HG02870 (cell line): Measurements from ENCODE around the gene SARNP.

Experiments
- ATAC-seq: cut with Tn5 transposase; IDR thresholded peaks from one replicate; pipeline ENCODE4 v1.9.1; 2021; ENCODE audit warnings: mild to moderate bottlenecking, moderate library complexity; ENCODE audit not compliant: unreplicated experiment

The SARNP gene

DNA sequence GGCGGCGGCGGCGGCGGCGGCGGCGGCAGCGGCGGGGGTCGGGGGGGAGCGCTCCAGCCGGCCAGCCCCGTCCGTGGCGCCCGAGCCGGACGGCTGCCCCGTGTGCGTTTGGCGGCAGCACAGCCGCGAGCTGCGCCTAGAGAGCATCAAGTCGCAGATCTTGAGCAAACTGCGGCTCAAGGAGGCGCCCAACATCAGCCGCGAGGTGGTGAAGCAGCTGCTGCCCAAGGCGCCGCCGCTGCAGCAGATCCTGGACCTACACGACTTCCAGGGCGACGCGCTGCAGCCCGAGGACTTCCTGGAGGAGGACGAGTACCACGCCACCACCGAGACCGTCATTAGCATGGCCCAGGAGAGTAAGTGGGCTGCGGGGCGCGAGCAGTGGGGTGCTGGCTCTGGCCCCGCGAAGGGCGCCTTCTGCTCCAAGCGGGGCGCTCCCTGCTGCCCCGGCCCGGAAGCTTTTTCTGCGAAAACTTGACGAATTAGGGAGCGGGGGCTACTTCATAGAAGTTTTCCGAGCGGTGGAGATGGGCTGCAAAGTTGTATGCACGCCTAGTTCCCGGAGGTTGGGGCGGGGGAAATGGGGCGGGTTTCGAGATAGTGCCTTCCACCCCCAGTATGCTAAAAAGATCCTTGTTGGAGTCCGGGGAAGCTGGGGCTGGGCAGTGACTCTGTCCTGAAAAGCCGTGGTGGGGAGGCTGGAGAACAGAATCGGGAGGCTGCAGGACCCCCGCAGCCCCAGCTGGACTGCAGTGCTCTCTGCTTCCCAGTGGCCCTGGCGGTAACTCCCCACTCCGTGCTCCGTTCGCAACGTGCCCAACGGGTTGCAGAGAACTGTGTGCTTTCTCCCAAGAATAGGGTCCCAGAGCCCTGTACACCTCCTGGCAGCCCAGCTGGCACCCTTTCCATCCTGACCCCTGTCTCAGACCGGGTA is 73.9 kb downstream of the SARNP start:
- ATAC-seq: peak; percentile 37

DNA sequence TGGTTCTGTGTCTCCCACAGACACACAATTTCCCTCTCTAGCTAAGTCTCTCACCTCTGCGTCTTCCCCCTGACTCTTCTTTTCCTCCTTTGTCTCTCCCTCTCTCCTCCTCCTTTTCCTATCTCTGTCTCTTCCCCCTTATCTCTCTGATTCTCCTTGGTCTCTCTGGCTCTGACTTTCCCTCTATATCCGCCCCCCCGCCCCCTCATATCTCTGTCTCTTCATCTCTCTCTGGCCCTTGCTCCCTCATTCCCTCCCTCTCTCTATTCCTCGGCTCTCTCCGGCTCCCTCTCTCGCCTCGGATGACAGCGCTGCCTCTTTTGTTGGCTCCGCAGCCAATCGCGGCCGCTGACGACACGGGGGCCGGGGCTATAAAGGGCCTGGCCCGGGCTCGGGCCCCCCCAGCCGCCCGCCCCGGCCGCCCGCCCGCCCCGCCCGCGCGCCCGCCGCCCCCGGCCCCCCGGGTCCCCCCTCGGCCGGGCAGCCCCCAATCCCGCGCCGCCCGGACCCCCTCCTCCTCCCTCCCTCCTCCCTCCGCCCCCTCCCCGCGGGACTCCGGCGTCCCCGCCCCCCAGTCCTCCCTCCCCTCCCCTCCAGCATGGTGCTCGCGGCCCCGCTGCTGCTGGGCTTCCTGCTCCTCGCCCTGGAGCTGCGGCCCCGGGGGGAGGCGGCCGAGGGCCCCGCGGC is 74.7 kb downstream of the SARNP start, which contains the start of gene GDF11:
Gene GDF11 (plus strand): TSS at position 404 of the 687 bp plus-strand sequence. CDS start 195 bp downstream, at position 599.
- peak; percentile 31 for ATAC-seq

DNA sequence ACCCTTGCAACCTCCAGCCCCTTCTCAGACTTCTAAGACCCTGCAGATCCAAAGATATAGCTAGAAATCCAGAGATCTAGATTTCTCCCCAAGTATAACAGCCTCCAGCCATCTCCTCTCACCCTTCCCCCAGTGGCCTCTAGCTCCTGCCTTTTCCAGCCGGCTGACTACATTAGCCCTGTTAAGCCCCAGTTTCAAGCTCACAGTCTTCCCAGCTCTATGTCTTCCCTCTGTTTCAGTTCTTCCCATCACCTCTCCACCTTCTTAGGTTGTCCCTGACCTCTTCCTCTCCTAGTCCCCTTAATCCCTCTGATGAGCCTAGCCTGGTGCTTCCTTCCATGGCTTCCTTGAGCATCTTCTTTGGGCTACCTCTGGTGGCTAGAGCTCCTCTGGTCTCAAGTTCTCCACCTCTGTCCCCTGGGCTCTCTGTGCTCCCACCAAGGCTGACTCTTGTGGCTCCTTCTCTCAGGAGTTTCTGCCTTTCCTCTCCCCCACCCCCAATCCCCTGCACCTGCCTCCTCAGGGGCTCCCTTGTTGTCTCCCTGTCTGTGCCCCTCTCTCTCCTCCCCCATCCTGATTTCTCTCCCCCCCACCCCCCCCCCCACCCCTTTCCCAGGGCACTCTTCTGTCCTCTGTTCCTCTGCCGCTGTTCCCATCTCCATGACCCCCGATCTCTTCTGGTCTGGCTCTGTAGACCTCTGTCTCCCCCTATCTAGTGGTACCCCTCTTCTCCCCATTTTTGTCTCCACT is 75.4 kb downstream of the SARNP start:
- no peak for ATAC-seq

DNA sequence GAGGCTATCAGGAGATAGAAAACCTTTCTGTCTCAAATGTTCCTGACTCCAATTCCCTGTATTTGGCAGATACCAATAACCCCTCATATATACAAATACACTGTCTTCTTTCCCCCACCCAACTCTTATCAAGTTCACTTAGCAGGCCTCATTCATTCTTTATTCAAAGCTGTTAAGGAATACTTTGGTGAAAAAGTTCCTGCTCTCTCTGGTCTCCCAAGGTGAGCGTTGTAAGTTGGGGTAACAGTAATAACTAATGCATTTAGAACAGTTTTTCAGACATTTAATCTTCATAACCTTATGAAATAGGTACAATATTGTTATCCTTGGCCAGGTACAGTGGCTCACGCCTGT is 78.5 kb downstream of the SARNP start:
- ATAC-seq: no peak

DNA sequence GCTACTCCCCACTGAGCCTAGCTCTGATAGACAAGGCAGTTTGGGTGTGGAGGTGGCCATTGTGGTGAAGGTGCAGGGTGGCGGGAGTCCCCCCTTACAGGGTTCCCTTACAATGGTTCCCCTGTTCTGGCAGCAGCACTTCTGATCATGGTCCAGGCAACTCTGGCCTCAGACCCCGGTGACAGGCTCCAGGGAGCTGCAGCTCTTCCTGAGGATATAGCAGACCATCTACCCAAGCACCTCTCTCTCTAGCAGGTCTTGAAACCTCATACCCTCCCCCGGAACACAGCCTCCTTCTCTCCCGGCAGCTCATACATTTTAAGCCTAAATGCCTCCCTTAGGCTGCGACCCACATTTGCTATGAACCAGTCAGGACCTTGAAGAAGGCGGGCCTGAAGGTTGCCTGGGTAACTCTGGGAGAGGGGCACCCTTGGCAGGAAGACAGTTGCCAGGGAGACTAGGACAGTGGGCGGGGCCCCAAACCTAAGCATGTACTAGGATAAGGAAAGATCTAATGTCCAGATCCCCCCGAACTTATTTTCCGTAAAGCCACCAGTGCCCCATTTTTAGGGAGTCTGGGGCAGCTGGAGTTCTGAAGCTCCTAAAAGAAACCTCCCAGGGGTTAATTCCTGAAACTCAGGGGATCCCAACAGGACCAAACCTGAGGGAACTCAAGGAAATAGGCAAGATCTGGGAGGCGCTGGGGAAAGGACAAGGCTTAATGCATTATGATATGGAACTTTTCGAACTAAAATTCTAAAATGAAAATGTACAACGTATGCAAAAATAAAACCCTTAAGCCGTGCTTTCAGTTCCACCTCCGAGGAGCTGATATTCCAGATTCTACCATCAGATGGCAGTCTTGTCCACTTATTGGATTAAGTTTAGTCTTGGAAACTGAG is 79.2 kb downstream of the SARNP start:
- ATAC-seq: peak; percentile 81

DNA sequence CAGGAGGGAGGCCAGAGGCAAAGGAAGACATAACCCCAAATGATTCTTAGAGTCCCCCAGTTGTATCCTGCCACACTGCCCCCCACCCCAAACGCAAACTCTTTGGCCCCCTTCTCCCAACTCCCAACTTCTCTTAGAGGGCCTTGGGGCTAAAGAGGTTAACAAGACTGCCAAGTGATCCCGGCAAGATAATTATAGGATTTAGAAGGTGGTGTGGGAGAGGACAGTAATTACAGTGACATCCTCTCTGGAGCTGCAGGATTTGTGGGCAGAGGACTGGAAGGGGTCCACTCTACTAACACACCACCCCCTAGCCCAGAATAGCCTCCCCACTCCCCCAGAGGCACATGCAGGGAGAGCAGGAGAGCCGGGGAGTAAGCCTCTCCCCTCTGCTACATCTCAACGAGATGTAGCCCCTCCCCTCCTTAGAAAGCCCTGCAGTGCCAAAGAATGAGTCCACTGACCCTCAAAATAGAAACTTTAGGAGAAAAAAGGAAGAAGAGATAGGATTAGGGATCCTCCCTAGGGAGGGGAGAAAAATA is 79.9 kb downstream of the SARNP start:
- no peak for ATAC-seq

DNA sequence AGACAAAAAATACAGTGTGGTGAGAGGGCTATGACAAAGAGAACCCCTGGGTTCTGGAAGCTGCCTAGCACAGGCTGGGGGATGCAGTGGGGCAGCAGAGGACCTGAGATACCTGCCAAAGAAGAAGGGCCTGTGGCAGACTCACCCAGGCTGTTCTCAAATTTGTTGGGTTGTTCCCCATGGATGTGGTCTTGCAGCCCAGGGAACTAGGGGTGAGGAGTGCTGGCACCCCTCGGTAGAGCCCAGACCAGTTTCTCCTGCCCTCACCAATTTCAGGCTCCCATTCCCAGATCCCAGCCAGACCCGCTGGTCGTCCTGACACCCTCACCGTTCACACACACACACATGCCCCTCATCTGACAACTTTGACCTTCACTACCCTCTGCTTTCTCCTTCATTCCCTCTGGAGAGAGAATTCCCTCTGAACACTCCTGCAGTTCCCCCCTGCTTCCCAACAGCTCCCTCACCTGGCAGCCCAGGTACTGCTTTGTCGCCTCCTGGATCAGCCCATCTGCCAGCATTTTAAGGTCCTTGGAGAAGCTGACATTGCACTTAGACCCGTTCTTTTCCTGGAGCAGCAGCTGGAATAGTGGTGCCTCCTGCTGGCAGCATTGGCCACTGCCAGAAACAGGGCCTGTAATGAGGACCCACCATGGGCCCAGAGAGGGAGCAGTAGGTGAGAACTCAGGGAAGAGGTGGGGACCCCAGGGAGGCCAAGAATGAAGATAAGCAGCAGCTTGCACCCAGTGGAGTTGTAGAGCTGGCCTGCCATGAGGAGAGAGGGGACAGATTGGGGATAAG is 80.5 kb downstream of the SARNP start:
- no peak for ATAC-seq

DNA sequence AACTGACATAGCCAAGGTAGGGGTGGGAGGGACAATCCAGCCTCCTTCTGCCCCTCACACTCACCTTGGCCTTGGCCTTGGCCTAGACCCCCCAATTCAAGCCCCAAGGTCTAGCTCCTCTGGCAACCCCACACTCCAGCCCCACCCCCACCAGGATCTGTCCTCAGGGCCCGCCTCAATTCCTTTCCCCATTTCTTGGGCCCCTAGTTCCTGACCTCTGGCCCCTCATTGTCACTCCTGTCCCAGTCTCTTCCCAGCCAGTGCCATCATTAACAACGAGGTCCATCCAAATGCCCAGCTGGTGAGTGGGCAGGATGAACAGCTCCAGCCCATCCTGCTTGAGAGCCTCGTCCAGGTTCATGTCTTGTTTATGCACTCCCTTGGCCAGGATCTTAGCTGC is 81.4 kb downstream of the SARNP start:
- ATAC-seq: no peak

DNA sequence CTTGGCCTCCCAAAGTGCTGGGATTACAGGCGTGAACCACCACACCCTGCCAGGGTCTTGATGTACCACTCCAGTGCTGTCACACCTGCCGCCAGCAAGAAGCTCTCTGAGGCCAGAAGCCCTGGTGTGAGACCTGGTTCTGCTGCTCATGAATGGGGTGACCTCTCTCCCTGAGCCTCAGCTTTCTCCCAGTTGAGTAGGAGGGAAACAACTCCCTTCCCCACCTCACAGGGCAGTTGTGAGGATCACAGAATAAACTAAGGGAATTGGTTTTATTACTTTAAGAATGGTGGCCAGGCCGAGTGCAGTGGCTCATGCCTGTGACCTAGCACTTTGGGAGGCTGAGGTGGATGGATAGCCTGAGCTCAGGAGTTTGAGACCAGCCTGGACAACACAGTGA is 82.9 kb downstream of the SARNP start:
- ATAC-seq: no peak

DNA sequence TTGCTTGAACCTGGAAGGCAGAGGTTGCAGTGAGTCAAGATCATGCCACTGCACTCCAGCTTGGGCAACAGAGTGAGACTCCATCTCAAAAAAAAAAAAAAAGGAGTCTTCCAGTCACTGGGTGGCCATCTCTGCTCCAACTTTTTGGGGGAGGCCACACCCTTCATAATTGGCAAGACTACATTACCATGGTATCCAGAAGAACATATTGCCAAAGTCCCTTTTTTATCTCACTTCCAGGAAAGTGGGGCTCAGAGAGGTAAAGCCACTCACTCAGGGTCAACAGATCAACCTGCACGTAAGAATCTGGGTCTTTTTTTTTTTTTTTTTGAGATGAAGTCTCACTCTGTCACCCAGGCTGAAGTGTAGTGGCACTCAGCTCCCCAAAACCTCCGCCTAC is 83.7 kb downstream of the SARNP start:
- ATAC-seq: no peak

DNA sequence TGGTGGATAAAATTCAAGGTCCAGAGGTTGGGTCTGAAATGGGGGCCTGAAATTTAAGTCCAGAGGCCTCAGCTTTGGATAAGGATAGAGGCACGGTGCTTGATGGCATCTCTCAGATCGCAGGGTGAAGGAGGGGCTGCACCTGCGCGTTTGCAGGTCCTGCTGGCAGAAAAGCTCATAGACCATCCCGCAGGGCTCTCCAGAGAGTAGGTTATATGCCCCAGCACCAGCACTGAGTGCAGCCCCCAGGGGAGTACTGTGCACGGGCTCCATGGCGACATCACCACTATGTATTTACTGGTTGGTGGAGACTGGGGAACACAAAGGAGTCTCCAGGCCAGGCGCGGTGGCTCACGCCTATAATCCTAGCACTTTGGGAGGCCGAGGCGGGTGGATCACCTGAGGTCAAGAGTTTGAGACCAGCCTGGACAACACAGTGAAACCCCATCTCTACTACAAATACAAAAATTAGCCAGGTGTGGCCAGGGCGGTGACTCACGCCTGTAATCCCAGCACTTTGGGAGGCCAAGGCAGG is 84.4 kb downstream of the SARNP start:
- no peak for ATAC-seq

DNA sequence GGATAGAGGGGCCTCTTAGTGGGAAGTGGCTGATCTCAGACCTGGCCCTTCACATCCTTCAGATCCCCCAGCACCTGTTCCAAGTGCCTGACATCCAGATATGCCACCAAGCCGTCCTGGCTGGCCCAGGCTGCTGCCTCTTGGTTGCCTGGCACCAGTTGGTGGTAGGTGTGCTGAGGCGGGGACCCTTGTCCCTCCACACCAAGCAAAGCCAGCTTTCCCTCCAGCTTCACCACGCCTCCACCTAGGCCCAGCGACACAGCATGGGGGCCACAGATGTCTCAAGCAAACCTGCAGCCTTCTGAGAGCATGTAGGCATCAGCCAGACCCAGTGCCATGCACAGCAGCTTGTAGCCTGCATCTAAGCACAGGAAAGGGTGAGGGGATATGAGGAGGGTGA is 85.2 kb downstream of the SARNP start:
- ATAC-seq: no peak

DNA sequence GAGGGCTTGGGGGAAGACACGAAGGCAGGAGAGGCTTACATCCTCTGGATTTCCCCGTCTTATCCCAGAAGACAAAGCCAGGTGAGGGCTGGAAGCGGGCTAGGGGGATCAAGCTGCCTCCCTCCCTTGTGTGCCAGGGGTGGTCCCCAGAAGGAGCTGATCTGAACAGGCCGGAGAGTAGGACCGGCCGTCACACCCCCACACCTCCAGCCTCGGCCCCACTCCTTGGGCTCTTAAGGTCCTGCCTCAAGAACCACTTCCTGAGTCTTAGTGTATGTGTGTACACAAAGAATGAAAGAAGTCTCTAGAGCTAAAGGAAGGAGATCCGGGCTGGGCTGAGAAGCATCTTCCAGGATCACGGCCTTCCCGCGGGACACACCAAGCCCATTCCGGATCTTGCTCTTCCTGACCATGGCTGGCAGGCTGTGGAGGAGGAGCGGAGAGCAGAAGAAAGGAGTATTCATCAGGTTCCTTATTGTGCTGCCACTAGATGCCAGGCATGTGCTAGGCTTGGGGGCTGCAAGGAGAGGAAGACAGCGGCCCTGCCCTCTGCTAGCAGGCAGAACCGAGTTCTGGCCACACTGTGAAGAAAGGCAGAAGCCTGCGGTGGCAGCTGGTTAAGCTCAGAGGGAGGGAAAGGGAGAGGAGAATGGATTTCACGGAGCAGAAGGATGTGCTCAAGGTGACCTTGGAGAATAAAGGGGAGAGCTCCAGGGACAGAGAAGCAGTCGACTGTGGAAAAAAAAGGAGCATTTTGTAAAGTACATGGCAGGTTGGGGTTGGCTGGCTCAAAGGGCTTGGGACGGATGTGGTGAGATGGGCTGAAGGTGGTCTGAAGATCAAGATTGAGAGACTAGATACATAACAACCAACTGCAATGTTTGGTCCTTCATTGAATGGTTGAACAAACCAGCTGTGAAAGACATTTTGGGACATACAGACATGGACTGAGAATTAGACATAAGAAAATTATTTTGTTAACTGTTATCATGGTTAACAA is 87.4 kb downstream of the SARNP start:
- peak; percentile 39 for ATAC-seq

DNA sequence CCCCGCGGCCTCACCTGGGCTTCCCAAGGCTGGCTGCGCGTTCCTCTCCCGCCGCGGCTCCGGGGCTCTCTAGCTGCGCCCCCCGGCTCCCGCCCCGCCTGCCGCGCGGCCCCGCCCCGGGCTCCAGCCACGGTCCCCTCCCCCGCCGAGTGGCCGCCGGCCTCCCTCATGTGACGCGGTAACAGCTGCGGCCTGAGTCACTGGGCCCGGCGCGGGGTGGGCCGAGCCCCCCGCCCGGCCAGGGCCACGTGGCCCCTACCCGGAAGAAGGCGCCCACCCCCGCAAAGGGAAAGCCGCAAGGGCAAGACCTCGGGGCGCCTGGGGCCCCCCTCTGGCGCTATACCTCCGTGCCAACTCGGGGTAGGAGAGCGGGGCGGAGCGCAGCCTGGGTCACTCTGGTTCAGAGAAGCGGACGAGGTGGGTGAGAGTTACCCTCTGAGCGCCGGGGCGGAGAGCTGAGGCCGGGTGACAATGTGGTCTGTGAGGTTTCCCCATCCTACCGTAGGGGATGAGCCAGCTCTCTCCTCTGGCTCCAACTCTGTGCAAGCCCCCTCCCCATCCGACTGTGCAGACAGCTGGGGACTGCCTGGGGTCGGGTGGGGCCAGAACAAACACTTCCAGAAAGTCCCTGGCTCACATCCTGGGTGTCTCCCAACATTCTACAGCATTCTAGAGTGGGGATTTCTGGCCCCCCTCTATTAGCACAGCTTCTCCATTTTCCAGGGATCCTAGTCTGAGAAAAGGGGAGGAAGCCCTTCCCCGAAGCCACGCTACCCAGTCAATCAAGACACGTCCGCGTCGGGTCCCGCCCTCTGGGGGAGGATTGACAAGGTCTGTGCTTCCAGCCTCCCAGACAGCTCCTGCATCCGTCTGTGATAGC is 88.3 kb downstream of the SARNP start, which contains the start of gene CD63:
Gene CD63 (minus strand): TSS at position 71 of the 880 bp plus-strand sequence. CDS start 668 bp downstream, outside the sequence.
- ATAC-seq: peak; percentile 55

DNA sequence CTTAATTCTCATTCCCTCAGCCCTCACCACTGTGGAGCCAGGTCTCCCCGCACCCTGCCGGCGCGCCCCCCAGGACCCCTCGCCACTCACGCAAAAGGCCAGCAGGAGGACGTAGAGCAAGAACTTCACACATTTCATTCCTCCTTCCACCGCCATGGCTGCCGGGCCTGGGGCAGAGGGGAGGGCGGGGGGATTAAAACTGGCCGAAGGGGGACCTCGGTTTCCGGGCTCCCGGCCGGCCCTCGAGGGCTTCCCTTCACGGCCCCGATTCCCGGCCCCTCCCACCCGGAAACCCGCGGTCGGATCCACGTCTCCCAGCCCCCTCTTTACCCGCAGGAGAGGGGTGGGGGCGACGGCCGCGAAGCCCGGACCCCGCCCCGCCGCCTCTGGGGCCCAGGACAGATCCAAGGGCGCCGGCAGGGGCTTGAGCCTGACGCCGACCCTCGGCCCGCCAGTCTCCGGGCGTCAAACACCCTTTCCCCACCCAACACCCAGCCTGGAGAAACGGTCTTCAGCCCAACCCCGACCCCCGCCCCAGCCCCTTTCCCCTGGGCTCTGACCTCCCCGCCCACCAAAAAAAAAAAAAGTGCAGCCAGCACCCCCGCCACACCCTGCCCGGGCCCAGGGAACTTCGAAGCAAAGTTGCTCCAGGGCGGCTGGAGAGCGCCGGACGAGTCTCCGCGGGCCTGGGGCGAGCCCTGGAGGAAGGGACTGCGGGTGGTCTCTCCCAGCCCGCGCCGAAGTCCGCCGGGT is 89.2 kb downstream of the SARNP start:
- ATAC-seq: no peak

DNA sequence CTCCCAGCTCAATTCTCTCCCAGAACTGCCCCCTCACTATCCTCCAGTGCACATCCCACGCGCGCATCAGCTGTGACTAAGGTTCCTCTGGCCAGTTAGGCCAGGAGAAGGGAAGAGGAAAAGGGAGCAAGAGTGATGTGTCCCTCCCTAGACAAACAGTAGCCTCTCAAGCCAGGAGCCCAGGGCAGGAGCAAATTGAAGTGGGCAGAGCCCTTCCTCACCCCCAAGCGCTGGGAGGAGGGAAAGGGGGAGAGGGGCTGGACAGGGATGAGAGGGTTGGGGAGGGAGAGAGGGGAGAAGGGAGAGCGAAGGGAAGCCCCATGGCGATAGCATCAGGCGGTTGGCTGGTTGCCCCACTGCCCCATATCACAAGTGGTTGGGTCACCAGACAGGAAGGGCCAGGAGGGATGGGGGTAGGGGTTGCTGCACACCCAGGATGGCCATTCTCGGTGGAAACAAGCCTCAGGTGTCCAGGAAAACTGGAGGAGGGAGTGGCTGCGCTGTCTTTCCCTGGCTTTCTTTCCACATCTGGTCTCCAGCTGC is 89.8 kb downstream of the SARNP start:
- no peak for ATAC-seq
